ENCODE results near the gene ARL13B. TPM values are rescaled to one million over a fixed set of nuclear protein-coding genes. Genes with fewer than 3 reads are reported as not detected.
A peak's percentile ranks its signal among the peaks of the same experiment; 100 is the strongest.

The ARL13B gene
- total and polyA plus RNA-seq, 2 of the 13 experiments (the other 11 are each of a cell fraction or from before 2014, with no cell fraction given) = 2.2 to 9.6 TPM

DNA sequence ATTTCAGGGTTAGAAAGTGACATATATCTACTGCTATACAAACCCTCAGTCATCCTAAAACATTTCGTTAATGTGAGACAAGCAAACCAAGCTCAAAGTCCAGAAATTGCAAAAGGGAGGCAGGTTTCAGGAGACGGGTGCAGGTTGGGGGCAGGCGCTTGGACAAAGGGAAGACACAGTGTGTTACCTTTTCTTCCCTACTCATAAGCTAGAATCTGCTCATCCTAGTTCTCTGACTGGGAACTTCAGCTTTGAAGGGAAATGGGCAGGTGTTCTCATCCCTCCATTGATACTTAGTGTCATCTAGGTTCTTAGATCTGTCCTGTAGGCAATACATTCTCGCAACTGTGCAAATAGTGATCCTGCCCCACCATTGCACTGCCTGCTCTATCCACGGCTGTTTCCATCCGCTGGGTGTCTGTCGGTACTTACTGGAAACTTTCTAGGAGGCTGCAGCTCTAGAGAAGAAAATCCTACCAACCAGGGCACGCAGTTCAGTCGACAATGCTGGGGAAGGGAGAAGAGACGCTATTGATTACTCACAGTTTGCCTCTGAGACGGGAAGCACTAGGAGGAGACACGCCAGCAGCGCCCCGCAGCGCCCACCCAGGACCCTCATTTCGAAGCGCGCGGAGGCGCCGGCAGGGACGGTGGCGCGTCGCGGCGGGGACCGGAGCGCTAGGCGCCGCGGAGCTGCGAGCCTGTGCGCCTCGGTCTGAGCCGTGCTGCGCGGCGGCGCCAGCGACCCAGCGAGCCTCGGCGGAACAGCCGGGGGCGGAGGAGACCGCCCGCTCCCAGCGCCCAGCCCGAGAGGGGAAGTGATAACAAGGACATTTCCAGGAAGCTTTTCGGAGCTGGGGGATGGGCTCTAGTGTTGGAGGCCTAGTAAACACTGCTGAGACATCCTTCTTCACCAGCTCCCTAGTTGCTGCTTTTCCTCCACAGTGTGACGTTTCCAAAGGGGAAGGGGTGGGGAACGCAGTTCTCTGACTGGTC, 6.5 kb upstream of the ARL13B start, which contains the start of gene PROS1 (continued):
- TF ChIP-seq FOXJ3 (CRISPR knock-in tag; IDR thresholded peaks at IDR 0.05; ENCODE audit: borderline replicate concordance) (peak; percentile 26; the same call in 1 of the 2 replicates), ARNT2 (CRISPR knock-in tag; IDR thresholded peaks at IDR 0.05; ENCODE audit: low read depth) (peak; percentile 82), SPEN (CRISPR knock-in tag; IDR thresholded peaks at IDR 0.05; ENCODE audit: low read depth) (peak; percentile 76), ZNF773 (CRISPR knock-in tag; IDR thresholded peaks at IDR 0.05; ENCODE audit: borderline replicate concordance) (peak; percentile 75; the same call in 1 of the 2 replicates), MIER2 (CRISPR knock-in tag; IDR thresholded peaks at IDR 0.05) (peak; percentile 14; the same call in 1 of the 2 replicates), THAP11 (CRISPR knock-in tag; IDR thresholded peaks at IDR 0.05) (peak; percentile 63), ZNF570 (CRISPR knock-in tag; IDR thresholded peaks at IDR 0.05; ENCODE audit: borderline replicate concordance) (no peak), BORCS8-MEF2B (CRISPR knock-in tag; IDR thresholded peaks at IDR 0.05) (0 out of 2 replicates have a peak, but pooled peaks have one; percentile 63), NCOR1 (IDR thresholded peaks at IDR 0.05; ENCODE audit: borderline replicate concordance, low read length) (peak; percentile 79; the same call in 1 of the 2 replicates), ZNF33B (CRISPR knock-in tag; IDR thresholded peaks at IDR 0.05) (0 out of 2 replicates have a peak, but pooled peaks have one; percentile 30), YEATS4 (CRISPR knock-in tag; IDR thresholded peaks at IDR 0.05; ENCODE audit: borderline replicate concordance) (peak; percentile 85; the same call in 1 of the 2 replicates), RXRA (CRISPR knock-in tag; IDR thresholded peaks at IDR 0.05) (0 out of 2 replicates have a peak, but pooled peaks have one; percentile 36), ZNF563 (CRISPR knock-in tag; IDR thresholded peaks at IDR 0.05) (peak; percentile 90), GPBP1L1 (CRISPR knock-in tag; IDR thresholded peaks at IDR 0.05) (no peak), ZNF781 (CRISPR knock-in tag; IDR thresholded peaks at IDR 0.05; ENCODE audit: borderline replicate concordance, not compliant biosample characterization) (peak; percentile 22), ZBTB21 (CRISPR knock-in tag; IDR thresholded peaks at IDR 0.05) (no peak), RARG (CRISPR knock-in tag; IDR thresholded peaks at IDR 0.05; ENCODE audit: low read depth) (no peak), POLR2AphosphoS5 (IDR thresholded peaks at IDR 0.05; ENCODE audit: low read depth, low read length) (peak; percentile 57), ZSCAN22 (CRISPR knock-in tag; IDR thresholded peaks at IDR 0.05) (no peak), SUZ12 (IDR thresholded peaks at IDR 0.05; ENCODE audit: low read depth, low read length) (no peak), BCL6 (CRISPR knock-in tag; IDR thresholded peaks at IDR 0.05) (peak; percentile 56; the same call in 1 of the 2 replicates), ZSCAN12 (CRISPR knock-in tag; IDR thresholded peaks at IDR 0.05) (peak; percentile 70; the same call in 1 of the 2 replicates), ZNF841 (CRISPR knock-in tag; IDR thresholded peaks at IDR 0.05; ENCODE audit: borderline replicate concordance) (peak; percentile 48; the same call in 1 of the 2 replicates), HMGXB4 (CRISPR knock-in tag; IDR thresholded peaks at IDR 0.05; ENCODE audit: borderline replicate concordance in 1 of 2, low read depth in 1 of 2) (peak; percentile 27 to 73; a peak in 3 of 4 replicates), KLF11 (CRISPR knock-in tag; IDR thresholded peaks at IDR 0.05) (no peak), SOX6 (IDR thresholded peaks at IDR 0.05) (no peak), SOX6 (CRISPR knock-in tag; IDR thresholded peaks at IDR 0.05) (peak; percentile 42; the same call in 1 of the 2 replicates), ZNF496 (CRISPR knock-in tag; IDR thresholded peaks at IDR 0.05; ENCODE audit: insufficient replicate concordance) (no peak)
